ENCODE data around the gene SYNGR1.

DNA sequence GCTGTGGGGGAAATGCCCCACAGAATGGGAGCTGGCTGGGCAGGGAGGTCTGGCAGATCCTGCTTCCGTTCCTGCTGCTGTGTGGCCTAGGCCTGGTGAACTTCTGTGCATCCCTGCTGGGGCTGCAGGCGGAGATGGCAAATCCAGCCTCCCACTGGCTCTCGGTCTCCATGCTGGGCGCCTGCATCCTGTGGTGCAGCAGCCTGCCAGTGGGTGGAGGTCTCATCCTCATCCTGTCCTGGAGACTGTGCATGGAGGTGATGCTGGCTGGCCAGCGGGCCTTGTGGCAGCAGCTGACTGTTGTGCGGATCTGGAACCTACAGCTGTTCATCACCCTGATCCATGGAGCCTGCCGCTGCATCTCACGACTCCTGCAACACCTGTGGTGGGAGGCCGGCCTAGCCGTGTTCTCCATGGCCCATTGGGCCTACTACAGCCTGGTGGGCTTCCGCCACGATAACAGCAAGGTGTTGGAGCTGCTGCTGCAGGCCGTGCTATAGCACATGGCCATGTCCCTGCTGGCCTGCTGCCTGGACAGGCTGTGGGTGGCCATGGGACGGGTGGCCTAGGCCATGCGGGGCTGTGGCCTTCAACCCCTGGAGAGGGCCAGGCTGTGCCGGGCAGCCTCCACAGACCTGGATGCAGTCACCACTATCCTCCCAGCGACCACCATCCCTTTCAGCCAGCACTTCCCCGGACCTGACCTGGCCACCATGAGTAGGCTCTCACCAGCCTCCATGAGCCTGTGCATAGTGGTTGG lies 21.6 kb upstream of the SYNGR1 start:
- TF ChIP-seq, protein P1, sequence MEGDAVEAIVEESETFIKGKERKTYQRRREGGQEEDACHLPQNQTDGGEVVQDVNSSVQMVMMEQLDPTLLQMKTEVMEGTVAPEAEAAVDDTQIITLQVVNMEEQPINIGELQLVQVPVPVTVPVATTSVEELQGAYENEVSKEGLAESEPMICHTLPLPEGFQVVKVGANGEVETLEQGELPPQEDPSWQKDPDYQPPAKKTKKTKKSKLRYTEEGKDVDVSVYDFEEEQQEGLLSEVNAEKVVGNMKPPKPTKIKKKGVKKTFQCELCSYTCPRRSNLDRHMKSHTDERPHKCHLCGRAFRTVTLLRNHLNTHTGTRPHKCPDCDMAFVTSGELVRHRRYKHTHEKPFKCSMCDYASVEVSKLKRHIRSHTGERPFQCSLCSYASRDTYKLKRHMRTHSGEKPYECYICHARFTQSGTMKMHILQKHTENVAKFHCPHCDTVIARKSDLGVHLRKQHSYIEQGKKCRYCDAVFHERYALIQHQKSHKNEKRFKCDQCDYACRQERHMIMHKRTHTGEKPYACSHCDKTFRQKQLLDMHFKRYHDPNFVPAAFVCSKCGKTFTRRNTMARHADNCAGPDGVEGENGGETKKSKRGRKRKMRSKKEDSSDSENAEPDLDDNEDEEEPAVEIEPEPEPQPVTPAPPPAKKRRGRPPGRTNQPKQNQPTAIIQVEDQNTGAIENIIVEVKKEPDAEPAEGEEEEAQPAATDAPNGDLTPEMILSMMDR (IDR thresholded peaks at IDR 0.05), result no peak
- no peak for TF ChIP-seq POLR2A (IDR thresholded peaks at IDR 0.05)
